RWPE1 (cell line): ENCODE results near the gene HOXD10.

Source experiments
- CTCF ChIA-PET: fragments of 350-600 bp; sonication (Branson Sonifier 250); formaldehyde crosslinking; extraction: SDS; loops from one replicate; lab custom pipeline; 2021; lab: Yijun Ruan, JAX
- POLR2A ChIA-PET: fragments of 400-600 bp; formaldehyde crosslinking; extraction: SDS; loops from one replicate; lab custom pipeline; 2020; ENCODE audit warnings: antibody characterized with exemption; ENCODE audit not compliant: low non-redundant PET; lab: Yijun Ruan, JAX
- DNase-seq: peaks from one replicate; pipeline ENCODE4 v3.0.0; 2012; ENCODE audit warnings: low spot score
- H3K27ac ChIP-seq: fragments of 450-650 bp; 2 replicates; pipeline ENCODE4 v1.5.1; 2017
- TF ChIP-seq, protein P1 (sequence below): fragments of 450-650 bp; conservative IDR thresholded peaks from 2 replicates; pipeline ENCODE4 v1.5.1; 2017; ENCODE audit warnings: low read depth, mild to moderate bottlenecking

HOXD10 gene

DNA sequence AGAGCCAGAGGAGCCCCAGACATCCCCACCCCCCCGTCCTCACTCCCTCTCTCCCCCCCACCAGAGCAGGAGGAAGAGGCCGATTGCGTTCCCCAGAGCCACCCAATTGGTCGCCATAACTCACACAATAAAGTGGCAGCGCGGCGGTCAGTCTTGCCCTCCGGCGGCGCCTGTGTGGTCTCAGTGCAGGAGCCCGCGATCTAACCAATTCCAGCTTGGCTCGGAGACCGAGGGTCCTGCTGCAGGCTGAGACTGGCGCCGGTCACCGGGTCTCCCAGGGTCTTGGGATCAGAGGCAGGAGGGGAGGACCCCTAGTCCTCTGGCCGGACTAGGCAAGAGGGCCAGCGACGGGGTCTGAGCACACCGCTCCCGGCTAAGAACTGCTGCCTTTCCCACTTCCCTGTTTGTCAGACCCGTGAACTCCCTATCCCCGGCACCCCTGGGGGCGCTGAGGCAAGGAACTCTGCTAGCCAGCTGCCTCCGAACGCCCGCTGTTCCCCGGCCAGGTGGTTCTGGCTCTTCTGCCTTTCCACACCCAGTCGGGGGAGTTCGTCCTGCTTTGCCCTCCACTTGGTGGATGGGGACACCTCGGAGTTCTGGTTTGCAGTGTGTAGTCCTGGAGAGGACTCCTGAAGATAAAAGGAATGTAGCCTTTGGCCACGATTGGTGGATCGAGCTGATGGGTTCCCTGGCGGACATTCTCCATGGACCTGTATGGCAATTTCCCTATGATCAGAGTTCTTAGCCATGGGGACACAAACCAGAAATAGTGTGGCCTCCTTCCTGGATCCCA lies 18.0 kb upstream of the HOXD10 start:
- POLR2A ChIA-PET: no interaction called here
- CTCF ChIA-PET: interaction anchor here (0.6 to 2.0 kb wide), 7 partner anchors 10 to 847 kb away, joined by 3 to 10 read pairs (median 6); no protein-coding TSS in a partner anchor
- TF ChIP-seq, protein P1, sequence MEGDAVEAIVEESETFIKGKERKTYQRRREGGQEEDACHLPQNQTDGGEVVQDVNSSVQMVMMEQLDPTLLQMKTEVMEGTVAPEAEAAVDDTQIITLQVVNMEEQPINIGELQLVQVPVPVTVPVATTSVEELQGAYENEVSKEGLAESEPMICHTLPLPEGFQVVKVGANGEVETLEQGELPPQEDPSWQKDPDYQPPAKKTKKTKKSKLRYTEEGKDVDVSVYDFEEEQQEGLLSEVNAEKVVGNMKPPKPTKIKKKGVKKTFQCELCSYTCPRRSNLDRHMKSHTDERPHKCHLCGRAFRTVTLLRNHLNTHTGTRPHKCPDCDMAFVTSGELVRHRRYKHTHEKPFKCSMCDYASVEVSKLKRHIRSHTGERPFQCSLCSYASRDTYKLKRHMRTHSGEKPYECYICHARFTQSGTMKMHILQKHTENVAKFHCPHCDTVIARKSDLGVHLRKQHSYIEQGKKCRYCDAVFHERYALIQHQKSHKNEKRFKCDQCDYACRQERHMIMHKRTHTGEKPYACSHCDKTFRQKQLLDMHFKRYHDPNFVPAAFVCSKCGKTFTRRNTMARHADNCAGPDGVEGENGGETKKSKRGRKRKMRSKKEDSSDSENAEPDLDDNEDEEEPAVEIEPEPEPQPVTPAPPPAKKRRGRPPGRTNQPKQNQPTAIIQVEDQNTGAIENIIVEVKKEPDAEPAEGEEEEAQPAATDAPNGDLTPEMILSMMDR: no peak
- H3K27ac ChIP-seq: no peak overlapping the region
- no peak for DNase-seq

DNA sequence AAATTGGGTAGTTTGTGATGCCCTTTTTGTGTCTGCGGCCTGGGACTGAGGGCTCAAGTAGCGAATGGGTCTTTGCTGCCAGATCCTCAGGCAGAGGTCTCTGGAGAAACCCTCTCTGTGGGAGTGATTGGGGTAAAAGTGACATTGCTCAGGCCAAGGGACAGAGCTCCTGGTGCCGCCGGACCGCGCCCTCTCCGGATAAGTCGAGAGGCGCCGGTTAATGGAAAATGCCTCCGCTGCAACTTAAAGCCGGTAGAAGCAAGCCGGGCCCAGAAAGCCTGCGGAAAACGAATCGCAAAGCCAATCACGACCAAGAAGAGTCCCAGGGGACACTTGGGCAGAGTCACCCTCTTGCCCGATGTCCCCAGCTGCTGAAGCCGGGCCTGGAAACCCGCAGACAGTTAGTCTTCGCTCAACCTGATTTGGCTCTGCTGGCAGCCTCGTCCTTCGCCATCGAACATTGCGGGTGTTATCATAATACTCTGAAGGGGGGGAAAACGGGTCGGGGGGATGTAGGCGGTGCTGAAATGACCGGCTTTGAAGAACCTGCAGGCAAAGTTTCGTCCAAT lies 17.3 kb upstream of the HOXD10 start:
- TF ChIP-seq, protein P1: no peak

DNA sequence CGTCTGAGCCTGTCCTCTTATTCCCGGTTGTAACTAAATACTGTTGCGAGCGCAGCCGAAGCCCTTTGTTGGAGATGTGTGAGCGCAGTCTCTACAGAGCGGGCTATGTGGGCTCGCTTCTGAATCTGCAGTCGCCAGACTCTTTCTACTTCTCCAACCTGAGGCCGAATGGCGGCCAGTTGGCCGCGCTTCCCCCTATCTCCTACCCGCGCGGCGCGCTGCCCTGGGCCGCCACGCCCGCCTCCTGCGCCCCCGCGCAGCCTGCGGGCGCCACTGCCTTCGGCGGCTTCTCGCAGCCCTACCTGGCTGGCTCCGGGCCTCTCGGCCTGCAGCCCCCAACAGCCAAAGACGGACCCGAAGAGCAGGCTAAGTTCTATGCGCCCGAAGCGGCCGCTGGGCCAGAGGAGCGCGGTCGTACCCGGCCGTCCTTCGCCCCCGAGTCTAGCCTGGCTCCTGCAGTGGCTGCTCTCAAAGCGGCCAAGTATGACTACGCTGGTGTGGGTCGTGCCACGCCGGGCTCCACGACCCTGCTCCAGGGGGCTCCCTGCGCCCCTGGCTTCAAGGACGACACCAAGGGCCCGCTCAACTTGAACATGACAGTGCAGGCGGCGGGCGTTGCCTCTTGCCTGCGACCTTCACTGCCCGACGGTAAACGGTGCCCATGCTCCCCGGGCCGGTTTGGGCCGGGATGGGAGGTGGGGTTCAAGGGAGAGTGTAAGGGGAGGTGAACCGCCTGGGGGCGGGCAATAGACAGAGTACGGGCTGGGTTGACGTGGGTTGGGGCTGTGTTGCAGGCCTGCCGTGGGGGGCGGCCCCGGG lies 16.6 kb upstream of the HOXD10 start, which contains the start of gene HOXD12:
HOXD12 (plus strand) TSS at position 68 of the 819 bp plus-strand sequence; CDS start at position 75, 7 bp downstream.
- no peak for DNase-seq
- POLR2A ChIA-PET: no interaction called here
- CTCF ChIA-PET: interaction anchor here (0.7 kb wide), 1 partner anchor 1659 kb away, joined by 3 read pairs; no protein-coding TSS in a partner anchor
- TF ChIP-seq, protein P1: no peak
- no peak within 1 kb of the TSS for H3K27ac ChIP-seq

More for the DNA sequence above, 17.3 kb upstream of the HOXD10 start:
- DNase-seq: no peak
- no peak overlapping the region for H3K27ac ChIP-seq
- ChIA-PET CTCF (no interaction called here), POLR2A (no interaction called here)

- DNase-seq: no peak
- no peak overlapping the region for H3K27ac ChIP-seq
- ChIA-PET CTCF (no interaction called here), POLR2A (no interaction called here)
- TF ChIP-seq, protein P1: no peak
Measured at GRCh38 chr2:176100547-176101140, 15.9 kb upstream of the HOXD10 start.

DNA sequence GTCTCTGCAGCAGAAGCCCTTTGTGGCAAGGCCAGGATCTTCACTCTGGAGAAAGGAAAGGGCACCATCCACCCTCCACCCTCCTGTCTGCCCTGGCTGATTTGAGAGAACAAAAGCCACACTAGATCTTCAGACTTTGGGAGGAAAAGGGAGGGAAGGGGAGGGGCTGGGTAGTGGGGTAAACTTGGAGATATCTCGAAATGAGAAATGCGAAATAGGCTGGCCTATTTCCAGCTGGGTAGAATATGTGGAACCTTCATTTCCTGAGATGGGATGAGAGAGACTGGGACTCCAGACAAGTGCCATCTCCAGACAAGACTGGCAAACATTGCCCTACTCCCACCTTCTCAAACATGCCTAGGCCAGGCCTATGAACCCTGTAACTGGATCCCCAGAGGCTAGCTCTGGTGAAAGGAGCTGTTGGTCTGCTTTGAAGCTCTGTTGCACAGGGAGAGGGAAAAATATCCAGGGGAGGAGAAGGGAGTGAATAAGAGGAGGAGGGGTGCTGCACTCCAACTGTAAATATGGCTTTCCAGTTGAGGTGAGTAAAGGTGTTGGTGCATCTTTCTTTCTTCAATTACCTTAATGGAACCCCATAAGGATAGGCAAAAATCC lies 15.3 kb upstream of the HOXD10 start:
- no peak overlapping the region for H3K27ac ChIP-seq
- TF ChIP-seq, protein P1: no peak
- POLR2A ChIA-PET: no interaction called here
- CTCF ChIA-PET: interaction anchor here (1.0 to 1.4 kb wide), 2 partner anchors 8 to 13 kb away, joined by 3 to 6 read pairs; no protein-coding TSS in a partner anchor
- no peak for DNase-seq
